ENCODE data around the gene PLXDC1. TPM values are rescaled to one million over a fixed set of nuclear protein-coding genes. Genes with fewer than 3 reads are reported as not detected.
"Not testable (repeated sequence)": the region's sequence is repeated elsewhere in the genome, so short reads cannot be mapped to it uniquely, and the experiment has no call there.

Gene PLXDC1
- total RNA-seq, 1 donor from 2014 or later: 19.5 TPM

DNA sequence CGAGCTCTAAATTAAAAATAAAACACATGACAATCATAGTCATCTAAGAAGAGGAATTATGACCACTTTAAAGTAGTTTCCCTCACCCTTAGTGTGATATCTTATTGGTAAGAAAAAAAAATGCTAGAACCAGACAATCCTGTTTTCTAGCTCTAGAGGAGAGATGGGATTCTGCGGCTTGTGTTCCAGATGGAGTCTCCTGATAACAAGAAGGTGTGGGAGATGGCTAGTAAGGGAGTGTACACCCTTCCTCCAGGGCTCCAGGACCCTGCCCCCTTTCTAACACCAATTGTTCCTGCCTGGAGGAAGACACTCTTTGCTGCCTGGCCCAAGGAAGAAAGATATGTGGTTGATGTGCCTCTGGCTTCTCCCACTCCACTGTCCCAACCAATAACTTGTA lies 115.4 kb downstream of the PLXDC1 start:
- H3K4me1 ChIP-seq: no peaks in the 10 kb centered on the region
- no peaks in the 10 kb centered on the region for H3K27me3 ChIP-seq (ENCODE audit: low read depth)
- no peak for DNase-seq
- TF ChIP-seq, protein P1, sequence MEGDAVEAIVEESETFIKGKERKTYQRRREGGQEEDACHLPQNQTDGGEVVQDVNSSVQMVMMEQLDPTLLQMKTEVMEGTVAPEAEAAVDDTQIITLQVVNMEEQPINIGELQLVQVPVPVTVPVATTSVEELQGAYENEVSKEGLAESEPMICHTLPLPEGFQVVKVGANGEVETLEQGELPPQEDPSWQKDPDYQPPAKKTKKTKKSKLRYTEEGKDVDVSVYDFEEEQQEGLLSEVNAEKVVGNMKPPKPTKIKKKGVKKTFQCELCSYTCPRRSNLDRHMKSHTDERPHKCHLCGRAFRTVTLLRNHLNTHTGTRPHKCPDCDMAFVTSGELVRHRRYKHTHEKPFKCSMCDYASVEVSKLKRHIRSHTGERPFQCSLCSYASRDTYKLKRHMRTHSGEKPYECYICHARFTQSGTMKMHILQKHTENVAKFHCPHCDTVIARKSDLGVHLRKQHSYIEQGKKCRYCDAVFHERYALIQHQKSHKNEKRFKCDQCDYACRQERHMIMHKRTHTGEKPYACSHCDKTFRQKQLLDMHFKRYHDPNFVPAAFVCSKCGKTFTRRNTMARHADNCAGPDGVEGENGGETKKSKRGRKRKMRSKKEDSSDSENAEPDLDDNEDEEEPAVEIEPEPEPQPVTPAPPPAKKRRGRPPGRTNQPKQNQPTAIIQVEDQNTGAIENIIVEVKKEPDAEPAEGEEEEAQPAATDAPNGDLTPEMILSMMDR (IDR thresholded peaks at IDR 0.05): no peak
- ATAC-seq: no peak
- intact Hi-C loops (cut with DNase I): no loop called here
- H3K9me3 ChIP-seq: no peaks in the 10 kb centered on the region
- no peaks in the 10 kb centered on the region for H3K36me3 ChIP-seq
- no peak overlapping the region for H3K27ac ChIP-seq
- no peak overlapping the region for H3K4me3 ChIP-seq

DNA sequence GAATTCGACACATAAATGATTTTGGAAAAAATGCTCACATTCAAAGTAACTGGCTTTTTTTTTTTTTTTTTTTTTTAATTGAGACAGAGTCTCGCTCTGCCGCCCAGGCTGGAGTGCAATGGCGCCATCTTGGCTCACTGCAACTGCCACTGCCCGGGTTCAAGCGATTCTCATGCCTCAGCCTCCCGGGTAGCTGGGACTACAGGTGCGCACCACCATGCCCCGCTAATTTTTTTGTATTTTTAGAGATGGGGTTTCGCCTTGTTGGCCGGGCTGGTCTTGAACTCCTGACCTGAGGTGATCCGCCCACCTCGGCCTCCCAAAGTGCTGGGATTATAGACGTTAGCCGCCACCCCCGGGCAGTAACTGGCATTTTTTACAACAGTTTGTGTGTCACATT lies 115.9 kb downstream of the PLXDC1 start:
- H3K27ac ChIP-seq; DNase-seq; intact Hi-C loops (cut with DNase I); H3K27me3 ChIP-seq (ENCODE audit: low read depth); H3K4me3 ChIP-seq; H3K36me3 ChIP-seq; H3K9me3 ChIP-seq; H3K4me1 ChIP-seq; ATAC-seq: not testable (repeated sequence)

DNA sequence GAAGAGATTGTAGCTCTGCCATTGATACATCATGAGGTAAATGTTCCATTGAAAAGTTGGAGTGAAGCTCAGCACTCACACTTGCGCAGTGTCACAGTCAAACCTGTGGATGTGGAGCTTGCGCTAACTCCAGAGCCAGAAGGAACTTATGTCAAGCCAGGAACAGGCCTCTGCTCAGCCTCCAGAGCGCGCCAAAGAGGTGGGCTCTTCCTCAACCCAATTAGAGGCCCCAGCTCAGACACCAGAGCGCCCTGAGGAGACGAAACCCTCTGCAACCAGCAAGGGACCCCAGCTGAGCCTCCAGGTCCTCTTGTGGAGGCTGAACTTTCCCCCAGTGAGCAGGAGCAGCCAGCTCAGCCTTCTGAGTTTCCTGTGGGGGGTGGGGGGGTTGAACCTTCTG lies 122.7 kb downstream of the PLXDC1 start:
- no peak overlapping the region for H3K4me3 ChIP-seq
- no peak for ATAC-seq
- H3K27me3 ChIP-seq (ENCODE audit: low read depth): peaks cover 8% of the 10 kb centered on the region
- intact Hi-C loops (cut with DNase I): no loop called here
- no peaks in the 10 kb centered on the region for H3K9me3 ChIP-seq
- H3K36me3 ChIP-seq: no peaks in the 10 kb centered on the region
- TF ChIP-seq, protein P1 (IDR thresholded peaks at IDR 0.05): no peak
- H3K4me1 ChIP-seq: peaks cover 13% of the 10 kb centered on the region
- DNase-seq: no peak
- no peak overlapping the region for H3K27ac ChIP-seq

DNA sequence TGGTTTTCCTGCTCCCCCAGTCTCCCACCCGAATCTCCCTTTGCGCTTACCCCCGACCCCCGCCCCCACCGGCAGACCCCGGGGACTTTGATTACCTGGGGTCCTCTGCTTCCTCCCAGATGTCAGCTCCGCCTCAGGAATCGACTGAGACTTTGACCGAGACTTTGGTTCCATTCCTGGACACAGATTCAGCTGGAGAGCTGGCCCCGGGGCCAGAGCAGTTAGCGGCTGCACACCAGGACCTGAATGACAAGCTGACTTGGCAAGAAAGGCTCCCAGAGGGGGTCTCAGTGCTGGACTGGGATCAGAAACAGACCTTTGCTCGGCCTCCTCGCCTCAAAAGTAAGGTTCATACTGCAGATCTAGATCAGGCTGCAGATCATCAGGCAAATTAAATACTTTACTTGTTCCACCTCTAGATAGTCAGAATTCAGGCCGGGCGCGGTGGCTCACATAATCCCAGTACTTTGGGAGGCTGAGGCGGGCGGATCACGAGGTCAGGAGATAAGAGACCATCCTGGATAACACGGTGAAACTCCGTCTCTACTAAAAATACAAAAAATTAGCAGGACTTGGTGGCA lies 123.9 kb downstream of the PLXDC1 start:
- Histone ChIP-seq H3K4me3 (peak overlapping the region; percentile 50), H3K27me3 (ENCODE audit: low read depth) (peaks cover 8% of the 10 kb centered on the region), H3K27ac (no peak overlapping the region), H3K36me3 (no peaks in the 10 kb centered on the region), H3K4me1 (peaks cover 13% of the 10 kb centered on the region), H3K9me3 (no peaks in the 10 kb centered on the region)
- intact Hi-C loops (cut with DNase I): no loop called here
- DNase-seq (no peak), ATAC-seq (peak; percentile 15 to 29)
- TF ChIP-seq, protein P1 (IDR thresholded peaks at IDR 0.05): no peak

DNA sequence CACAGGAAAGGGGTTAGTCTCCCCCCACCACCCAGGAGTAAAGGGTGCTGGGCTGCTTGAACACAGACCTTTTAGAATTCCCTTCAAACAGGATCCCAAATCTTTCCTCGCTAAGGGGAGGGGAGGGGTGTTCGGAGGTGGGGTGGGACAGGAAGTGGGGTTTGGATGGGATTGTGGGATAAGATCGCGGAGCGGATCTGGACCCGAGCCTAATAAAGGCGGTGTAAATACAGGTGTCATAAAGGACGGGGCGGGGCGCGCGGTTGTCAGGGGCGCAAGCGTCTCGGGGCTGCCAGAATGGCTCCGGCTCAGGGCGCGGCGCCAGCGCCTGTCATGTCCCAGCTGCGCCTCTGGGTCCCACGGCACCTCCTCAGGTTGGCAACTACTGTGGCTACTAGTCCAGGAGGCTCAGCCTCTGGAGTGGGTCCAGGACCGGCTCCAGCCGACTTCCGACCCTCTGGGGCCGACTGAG lies 124.4 kb downstream of the PLXDC1 start:
- DNase-seq (peak; percentile 81), ATAC-seq (peak; percentile 86 to 90)
- no peaks in the 10 kb centered on the region for H3K36me3 ChIP-seq
- peak overlapping the region; percentile 50 for H3K4me3 ChIP-seq
- H3K9me3 ChIP-seq: no peaks in the 10 kb centered on the region
- TF ChIP-seq, protein P1 (IDR thresholded peaks at IDR 0.05): no peak
- H3K4me1 ChIP-seq: peaks cover 13% of the 10 kb centered on the region
- H3K27me3 ChIP-seq (ENCODE audit: low read depth): peaks cover 8% of the 10 kb centered on the region
- H3K27ac ChIP-seq: no peak overlapping the region
- intact Hi-C loops (cut with DNase I): no loop called here

DNA sequence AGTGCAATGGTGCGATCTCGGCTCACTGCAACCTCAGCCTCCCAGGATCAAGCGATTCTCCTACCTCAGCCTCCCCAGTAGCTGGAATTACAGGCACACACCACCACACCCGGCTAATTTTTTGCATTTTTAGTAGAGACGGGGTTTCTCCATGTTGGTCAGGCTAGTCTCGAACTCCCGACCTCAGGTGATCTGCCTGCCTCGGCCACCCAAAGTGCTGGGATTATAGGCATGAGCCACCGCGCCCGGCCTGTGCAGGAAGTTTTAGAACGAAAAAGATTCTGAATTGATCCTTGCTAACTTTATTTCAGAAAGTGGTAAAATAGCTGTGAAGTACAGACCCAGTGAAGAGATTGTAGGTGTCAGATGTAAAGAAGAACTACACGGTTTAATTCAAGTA lies 125.1 kb downstream of the PLXDC1 start:
- DNase-seq; H3K27me3 ChIP-seq (ENCODE audit: low read depth); ATAC-seq; H3K36me3 ChIP-seq; intact Hi-C loops (cut with DNase I); H3K27ac ChIP-seq; H3K9me3 ChIP-seq; H3K4me3 ChIP-seq: not testable (repeated sequence)
- peaks cover 13% of the 10 kb centered on the region for H3K4me1 ChIP-seq

All from lower lobe of right lung (tissue), 2 donors.